Suppressor macrophage treated with lipopolysaccharide for 1 hour (primary cell): ENCODE results near the gene TENT4A.

ENCODE experiments used
- DNase-seq, 3 donors: peaks; one replicate each; pipeline ENCODE4 v3.0.0-alpha.2; 2020 to 2022

The TENT4A gene

GRCh38 chr5:6718161-6718681 lies 5.0 kb downstream of the TENT4A start:
- DNase-seq = no peak

- DNase-seq = no peak
Observed at GRCh38 chr5:6718718-6719117, 5.5 kb downstream of the TENT4A start.

GRCh38 chr5:6719417-6719816 lies 6.2 kb downstream of the TENT4A start:
- DNase-seq = no peak

- DNase-seq = no peak
Observed at GRCh38 chr5:6719896-6720560, 6.8 kb downstream of the TENT4A start.

- DNase-seq = no peak
Observed at GRCh38 chr5:6720561-6720921, 7.3 kb downstream of the TENT4A start.

GRCh38 chr5:6721442-6721841 lies 8.2 kb downstream of the TENT4A start:
- no peak for DNase-seq

- peak; percentile 48 to 73 (median 57) for DNase-seq
Observed at GRCh38 chr5:6722015-6722414, 8.8 kb downstream of the TENT4A start.

GRCh38 chr5:6723122-6723815 lies 10.0 kb downstream of the TENT4A start:
- DNase-seq = no peak

- DNase-seq = no peak
Observed at GRCh38 chr5:6723816-6724300, 10.6 kb downstream of the TENT4A start.

- no peak for DNase-seq
Observed at GRCh38 chr5:6724321-6724929, 11.2 kb downstream of the TENT4A start.

GRCh38 chr5:6725421-6725820 lies 12.2 kb downstream of the TENT4A start:
- DNase-seq = no peak

GRCh38 chr5:6726006-6726405 lies 12.8 kb downstream of the TENT4A start:
- DNase-seq = no peak

- DNase-seq = no peak
Observed at GRCh38 chr5:6727231-6727630, 14.0 kb downstream of the TENT4A start.

GRCh38 chr5:6728011-6728794 lies 15.0 kb downstream of the TENT4A start:
- DNase-seq = no peak

- no peak for DNase-seq
Observed at GRCh38 chr5:6728795-6729183, 15.6 kb downstream of the TENT4A start.

GRCh38 chr5:6729386-6730310 lies 16.4 kb downstream of the TENT4A start:
- peak; percentile 44 to 56 (median 45) for DNase-seq

- peak; percentile 31 to 62 (median 49) for DNase-seq
Observed at GRCh38 chr5:6730407-6730806, 17.2 kb downstream of the TENT4A start.

GRCh38 chr5:6730807-6731206 lies 17.6 kb downstream of the TENT4A start:
- no peak for DNase-seq

GRCh38 chr5:6731465-6732237 lies 18.4 kb downstream of the TENT4A start:
- DNase-seq = peak in 2 of 3 donors; percentile 15 to 26

GRCh38 chr5:6732634-6733410 lies 19.6 kb downstream of the TENT4A start:
- DNase-seq = peak; percentile 72 to 86 (median 80)
